VCaP (cell line): ENCODE measurements around the gene SCMH1.

ENCODE experiments used
- H3K27ac ChIP-seq: fragments of 450-650 bp; 2 replicates; pipeline ENCODE4 v1.5.1; 2017
- TF ChIP-seq, protein P1 (sequence below): fragments of 450-650 bp; conservative IDR thresholded peaks from 2 replicates; pipeline ENCODE4 v1.5.1; 2017; ENCODE audit warnings: mild to moderate bottlenecking, moderate library complexity

The SCMH1 gene

DNA sequence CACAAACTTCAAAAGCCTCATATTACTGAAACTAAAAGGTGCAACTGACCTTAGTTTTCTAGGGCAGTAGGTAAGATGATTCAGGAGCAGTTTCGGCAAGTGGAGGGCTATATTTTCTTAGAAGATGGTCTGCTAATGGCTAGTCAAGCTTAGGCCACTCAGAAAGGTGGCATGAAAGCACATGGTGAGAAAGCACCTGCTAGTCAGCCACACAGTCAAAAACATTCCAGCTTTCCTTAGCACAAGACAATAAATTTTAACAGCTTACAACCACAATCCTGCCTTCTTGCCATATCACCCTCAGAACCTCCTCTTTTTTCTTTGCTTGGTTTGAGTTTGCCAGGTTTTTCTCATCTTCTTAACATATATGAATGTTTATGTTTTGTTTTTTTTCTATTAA is 139.5 kb downstream of the SCMH1 start:
- peak overlapping the region; percentile 79 for H3K27ac ChIP-seq
- TF ChIP-seq, protein P1, sequence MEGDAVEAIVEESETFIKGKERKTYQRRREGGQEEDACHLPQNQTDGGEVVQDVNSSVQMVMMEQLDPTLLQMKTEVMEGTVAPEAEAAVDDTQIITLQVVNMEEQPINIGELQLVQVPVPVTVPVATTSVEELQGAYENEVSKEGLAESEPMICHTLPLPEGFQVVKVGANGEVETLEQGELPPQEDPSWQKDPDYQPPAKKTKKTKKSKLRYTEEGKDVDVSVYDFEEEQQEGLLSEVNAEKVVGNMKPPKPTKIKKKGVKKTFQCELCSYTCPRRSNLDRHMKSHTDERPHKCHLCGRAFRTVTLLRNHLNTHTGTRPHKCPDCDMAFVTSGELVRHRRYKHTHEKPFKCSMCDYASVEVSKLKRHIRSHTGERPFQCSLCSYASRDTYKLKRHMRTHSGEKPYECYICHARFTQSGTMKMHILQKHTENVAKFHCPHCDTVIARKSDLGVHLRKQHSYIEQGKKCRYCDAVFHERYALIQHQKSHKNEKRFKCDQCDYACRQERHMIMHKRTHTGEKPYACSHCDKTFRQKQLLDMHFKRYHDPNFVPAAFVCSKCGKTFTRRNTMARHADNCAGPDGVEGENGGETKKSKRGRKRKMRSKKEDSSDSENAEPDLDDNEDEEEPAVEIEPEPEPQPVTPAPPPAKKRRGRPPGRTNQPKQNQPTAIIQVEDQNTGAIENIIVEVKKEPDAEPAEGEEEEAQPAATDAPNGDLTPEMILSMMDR: no peak

DNA sequence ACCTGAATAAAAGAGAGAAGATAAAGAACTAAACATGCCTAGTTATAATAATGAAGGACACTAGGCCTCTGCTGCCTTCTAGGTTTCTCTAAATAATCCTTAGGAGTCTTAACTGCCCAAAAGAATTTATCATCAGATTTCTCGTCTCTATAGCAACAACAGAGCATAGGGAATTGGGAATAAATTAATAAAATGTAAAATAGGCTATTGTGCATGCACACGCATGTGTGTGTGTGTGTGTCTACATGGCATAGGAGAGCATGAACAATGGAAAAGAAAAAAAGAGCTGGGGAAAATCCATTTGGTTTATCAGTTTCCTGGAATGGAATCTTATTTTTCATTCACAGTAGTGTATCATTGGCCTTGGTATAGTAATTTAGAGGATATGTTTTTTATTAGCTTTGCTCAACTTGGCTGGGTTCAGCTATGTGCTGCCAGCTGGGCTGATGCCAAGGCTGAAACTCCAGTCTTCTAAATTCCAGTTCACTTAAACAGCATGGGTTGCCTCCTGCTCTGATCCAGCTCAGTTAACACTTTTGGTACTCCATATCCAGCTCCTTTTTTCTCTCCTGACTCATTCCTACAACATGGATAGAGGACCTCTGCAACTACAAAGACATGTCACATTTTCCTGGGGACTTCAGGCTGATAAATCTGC is 140.0 kb downstream of the SCMH1 start:
- TF ChIP-seq, protein P1: no peak

DNA sequence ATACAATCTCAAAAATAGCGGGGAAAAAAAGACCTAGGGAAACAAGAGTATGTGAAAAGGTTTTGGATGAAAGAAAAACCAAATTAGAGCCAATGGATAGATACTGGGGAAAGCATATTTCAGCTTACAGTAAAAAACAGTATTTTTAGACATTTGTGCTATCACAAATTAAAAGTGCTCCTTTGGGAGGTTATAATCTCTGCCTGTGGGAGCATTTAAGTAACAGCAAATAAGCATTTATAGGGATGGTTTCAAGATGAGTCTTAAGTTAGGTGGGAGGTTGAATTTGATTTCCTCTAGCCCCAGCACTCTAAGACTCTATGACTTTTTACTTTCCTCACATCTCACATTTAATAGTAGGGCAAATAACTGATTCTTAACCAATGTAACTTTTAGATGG is 141.0 kb downstream of the SCMH1 start:
- H3K27ac ChIP-seq: peak overlapping the region; percentile 79
- TF ChIP-seq, protein P1: no peak

More for the DNA sequence above, 140.0 kb downstream of the SCMH1 start:
- peak overlapping the region; percentile 79 for H3K27ac ChIP-seq

DNA sequence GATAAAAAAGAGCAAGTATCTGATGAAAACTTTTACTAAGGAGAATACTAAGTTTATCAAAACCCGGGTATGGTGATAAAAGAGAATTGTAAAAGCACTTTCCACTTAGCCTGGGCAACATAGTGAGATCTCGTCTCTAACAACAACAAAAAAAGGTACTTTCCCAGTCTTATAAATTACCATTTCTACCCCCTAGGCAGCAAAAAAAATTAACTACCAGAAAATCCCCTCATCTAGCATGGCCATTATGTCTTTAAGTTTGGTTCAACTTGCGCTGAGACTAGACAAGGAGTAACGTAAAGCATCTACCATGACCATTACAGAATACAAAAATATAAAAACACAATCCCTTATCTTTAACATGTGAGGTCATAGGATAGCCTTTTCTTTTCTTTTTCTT is 141.9 kb downstream of the SCMH1 start:
- TF ChIP-seq, protein P1: no peak
- no peak overlapping the region for H3K27ac ChIP-seq

DNA sequence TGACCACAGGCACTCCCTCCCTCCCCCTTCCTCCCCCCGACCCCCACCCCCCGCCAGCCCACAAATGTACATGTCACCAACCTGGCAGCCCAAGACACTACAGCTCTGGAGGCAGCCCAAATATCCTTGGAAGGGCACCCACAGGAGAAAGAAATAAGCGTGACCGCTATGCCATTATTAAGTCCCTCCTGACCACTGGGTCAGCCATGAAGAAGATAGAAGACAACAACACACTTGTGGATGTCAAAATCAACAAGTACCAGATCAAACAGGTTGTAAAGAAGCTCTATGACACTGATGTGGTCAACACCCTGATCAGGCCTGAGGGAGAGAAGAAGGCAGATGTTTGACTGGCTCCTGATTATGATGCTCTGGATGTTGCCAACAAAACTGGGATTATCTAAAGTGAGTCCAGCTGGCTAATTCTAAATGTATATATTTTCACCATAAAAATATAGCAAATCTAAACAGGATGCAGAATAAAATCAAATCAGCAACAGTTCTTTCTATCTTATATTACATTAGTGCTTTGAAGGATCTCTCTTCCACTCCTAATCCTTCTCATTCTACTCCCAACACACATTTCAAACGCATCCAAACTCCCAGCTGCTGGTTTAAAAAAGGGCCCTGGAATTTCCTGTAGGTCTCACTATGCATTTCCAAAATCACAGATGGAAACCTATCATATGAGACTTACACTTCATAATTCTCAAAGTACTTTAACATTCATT is 143.2 kb downstream of the SCMH1 start:
- H3K27ac ChIP-seq: no peak overlapping the region
- TF ChIP-seq, protein P1: no peak

DNA sequence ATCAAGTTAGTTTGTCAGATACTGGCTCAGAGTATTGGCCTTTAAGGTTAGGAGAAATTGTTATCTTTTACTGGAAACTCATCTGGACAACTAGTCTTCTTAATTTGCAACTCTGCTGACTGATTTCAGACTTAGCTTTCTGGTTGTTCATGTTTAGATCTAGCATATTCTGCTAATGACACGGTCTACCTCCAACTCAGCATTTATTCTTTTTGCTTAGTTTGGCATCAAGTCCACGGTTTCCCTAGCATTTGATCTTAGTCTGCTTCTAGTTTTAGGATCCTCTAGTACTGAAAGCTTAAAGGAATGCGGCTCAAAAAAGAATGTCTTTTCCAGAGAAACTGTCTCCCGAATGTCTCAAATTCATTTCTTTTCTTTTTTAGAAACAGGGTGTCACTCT is 145.0 kb downstream of the SCMH1 start:
- H3K27ac ChIP-seq: no peak overlapping the region
- TF ChIP-seq, protein P1: no peak

DNA sequence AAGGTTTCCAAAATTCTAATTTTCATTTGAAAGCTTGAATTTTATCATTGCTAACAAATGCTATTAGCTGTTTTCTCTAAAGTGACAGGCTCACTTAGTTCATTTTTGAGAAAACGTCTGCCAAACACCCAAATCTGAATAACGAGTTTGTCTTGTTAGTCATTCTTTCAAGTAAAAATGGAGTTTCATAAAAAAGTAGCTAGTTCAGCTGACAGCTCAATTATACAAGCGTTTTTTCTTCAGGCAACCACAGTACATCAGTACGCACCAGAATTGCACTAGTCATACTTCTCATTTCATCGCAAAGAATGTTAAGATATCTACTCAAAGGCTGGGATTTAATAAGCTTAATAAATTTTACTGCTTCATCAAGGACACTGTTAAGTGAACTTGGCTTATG is 148.3 kb downstream of the SCMH1 start:
- TF ChIP-seq, protein P1: no peak
- no peak overlapping the region for H3K27ac ChIP-seq
